ENCODE measurements around the gene MGMT.

DNA sequence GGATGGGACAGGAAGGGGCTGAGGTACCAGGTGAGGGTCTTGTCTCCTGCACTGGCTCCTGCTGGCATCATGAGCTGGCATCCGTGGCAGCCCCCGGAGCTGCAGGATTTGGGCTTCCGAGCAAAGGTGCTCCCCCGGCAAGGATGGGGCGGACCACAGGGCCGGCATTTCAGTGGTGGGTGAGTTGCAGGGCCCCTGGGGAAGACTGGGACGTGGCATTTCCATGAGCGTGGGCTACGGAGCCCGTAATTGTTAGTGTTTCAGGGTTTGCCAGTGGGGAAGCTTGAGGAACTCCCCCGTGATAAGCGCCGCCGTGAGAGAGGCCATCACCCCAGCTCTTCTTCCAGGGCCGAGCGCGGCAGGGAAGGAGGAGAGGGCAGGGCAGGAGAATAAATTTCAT is 235.6 kb downstream of the MGMT start:
- TF ChIP-seq TCF12 (IDR thresholded peaks at IDR 0.05), result no peak
- TF ChIP-seq SIN3A (IDR thresholded peaks at IDR 0.05; ENCODE audit: borderline replicate concordance, low read depth, low read length), result no peak
- TF ChIP-seq FOSL2 (IDR thresholded peaks at IDR 0.05; ENCODE audit: borderline replicate concordance, low read depth), result no peak
- TF ChIP-seq, protein P1, sequence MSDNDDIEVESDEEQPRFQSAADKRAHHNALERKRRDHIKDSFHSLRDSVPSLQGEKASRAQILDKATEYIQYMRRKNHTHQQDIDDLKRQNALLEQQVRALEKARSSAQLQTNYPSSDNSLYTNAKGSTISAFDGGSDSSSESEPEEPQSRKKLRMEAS (IDR thresholded peaks at IDR 0.05; ENCODE audit: low read depth), result no peak
- no peak for TF ChIP-seq CTCF (IDR thresholded peaks at IDR 0.05)
- TF ChIP-seq, protein P2, sequence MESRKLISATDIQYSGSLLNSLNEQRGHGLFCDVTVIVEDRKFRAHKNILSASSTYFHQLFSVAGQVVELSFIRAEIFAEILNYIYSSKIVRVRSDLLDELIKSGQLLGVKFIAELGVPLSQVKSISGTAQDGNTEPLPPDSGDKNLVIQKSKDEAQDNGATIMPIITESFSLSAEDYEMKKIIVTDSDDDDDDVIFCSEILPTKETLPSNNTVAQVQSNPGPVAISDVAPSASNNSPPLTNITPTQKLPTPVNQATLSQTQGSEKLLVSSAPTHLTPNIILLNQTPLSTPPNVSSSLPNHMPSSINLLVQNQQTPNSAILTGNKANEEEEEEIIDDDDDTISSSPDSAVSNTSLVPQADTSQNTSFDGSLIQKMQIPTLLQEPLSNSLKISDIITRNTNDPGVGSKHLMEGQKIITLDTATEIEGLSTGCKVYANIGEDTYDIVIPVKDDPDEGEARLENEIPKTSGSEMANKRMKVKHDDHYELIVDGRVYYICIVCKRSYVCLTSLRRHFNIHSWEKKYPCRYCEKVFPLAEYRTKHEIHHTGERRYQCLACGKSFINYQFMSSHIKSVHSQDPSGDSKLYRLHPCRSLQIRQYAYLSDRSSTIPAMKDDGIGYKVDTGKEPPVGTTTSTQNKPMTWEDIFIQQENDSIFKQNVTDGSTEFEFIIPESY (IDR thresholded peaks at IDR 0.05; ENCODE audit: borderline replicate concordance, low read depth), result no peak
- TF ChIP-seq POLR2AphosphoS5 (IDR thresholded peaks at IDR 0.05; ENCODE audit: low read depth, low read length), result no peak
- no peak for TF ChIP-seq EP300 (IDR thresholded peaks at IDR 0.05; ENCODE audit: borderline replicate concordance in 1 of 2, low read depth in 1 of 2, low read length in 1 of 2)
- TF ChIP-seq REST (IDR thresholded peaks at IDR 0.05; ENCODE audit: low read depth, low read length), result no peak
- TF ChIP-seq, protein P3, sequence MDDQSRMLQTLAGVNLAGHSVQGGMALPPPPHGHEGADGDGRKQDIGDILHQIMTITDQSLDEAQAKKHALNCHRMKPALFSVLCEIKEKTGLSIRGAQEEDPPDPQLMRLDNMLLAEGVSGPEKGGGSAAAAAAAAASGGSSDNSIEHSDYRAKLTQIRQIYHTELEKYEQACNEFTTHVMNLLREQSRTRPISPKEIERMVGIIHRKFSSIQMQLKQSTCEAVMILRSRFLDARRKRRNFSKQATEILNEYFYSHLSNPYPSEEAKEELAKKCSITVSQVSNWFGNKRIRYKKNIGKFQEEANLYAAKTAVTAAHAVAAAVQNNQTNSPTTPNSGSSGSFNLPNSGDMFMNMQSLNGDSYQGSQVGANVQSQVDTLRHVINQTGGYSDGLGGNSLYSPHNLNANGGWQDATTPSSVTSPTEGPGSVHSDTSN (IDR thresholded peaks at IDR 0.05), result no peak
- no peak for TF ChIP-seq SMC3 (IDR thresholded peaks at IDR 0.05; ENCODE audit: low read depth, low read length)
- no peak for TF ChIP-seq MXI1 (IDR thresholded peaks at IDR 0.05; ENCODE audit: low read depth, low read length)

Measured in SK-N-SH (cell line).